GM12873 (cell line): Measurements from ENCODE around the gene CNIH1.

Experiments
- TF ChIP-seq, protein P1 (sequence below): IDR thresholded peaks from 2 replicates; pipeline ENCODE4 v1.5.1; 2012; ENCODE audit warnings: low read depth, mild to moderate bottlenecking, moderate library complexity, low read length, control low read depth; ENCODE audit not compliant: insufficient read depth; ENCODE audit errors: missing control alignments

Gene CNIH1

GRCh38 chr14:54438703-54439102 is 2.5 kb downstream of the CNIH1 start:
- TF ChIP-seq, protein P1, sequence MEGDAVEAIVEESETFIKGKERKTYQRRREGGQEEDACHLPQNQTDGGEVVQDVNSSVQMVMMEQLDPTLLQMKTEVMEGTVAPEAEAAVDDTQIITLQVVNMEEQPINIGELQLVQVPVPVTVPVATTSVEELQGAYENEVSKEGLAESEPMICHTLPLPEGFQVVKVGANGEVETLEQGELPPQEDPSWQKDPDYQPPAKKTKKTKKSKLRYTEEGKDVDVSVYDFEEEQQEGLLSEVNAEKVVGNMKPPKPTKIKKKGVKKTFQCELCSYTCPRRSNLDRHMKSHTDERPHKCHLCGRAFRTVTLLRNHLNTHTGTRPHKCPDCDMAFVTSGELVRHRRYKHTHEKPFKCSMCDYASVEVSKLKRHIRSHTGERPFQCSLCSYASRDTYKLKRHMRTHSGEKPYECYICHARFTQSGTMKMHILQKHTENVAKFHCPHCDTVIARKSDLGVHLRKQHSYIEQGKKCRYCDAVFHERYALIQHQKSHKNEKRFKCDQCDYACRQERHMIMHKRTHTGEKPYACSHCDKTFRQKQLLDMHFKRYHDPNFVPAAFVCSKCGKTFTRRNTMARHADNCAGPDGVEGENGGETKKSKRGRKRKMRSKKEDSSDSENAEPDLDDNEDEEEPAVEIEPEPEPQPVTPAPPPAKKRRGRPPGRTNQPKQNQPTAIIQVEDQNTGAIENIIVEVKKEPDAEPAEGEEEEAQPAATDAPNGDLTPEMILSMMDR, result no peak

DNA sequence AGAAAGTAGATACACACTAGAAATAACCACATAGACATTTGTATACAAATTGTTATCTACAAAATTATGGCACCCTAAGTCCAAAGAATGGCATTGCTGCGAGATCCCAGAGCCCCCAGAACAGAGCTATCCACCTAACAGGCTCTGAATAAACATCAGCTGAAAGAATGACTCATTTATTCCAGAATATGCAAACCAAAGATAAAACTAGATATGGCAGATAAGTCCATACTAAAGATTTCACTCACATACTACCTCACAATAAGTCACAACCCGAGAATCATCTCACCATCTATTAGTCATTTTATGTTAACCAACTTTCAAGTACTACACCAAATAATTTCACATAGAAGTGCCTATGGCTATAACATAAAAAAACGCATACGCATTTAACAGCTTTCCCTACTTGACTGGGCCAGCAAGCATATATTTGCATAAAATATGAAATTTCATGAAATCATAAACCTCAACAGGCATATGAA is 5.6 kb downstream of the CNIH1 start:
- TF ChIP-seq, protein P1, result no peak

DNA sequence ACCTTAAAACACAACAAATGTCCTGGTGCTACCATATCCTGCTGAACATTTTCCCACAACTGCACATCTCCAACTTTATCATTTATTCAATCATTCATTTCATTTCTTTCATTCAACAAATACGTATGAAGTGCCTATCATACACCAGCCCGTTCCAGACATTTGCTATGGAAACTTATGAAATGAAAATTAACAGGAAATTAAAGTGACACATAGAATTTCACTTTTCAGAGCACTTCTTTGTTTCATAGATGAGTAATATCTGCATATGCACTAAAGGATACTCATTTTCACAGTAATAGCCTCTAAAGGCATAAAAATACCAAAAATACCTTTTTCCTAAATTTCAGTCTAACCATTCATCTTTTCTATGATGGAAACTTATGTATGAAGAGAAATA is 12.6 kb downstream of the CNIH1 start:
- TF ChIP-seq, protein P1, result no peak

DNA sequence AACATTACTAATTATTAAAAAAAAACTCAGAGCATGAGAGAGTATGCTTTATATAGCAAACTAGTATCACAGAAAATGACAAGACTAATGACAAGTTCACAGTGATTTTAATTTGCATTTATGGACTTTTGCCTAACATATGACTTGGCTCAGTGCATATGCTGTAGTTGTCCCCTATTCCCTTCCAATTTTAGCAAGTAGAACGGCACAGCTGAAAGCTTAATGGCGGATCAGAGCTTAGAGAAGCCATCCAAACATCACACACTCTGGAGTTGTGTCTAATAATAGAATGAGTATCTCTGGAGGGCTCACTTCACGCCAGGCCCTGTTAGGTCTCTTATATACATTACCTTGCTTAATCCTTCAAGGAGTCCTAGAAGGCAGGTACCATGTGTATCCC is 13.3 kb downstream of the CNIH1 start:
- TF ChIP-seq, protein P1, result no peak

- TF ChIP-seq, protein P1, result no peak
These were observed 15.5 kb downstream of the CNIH1 start for GRCh38 chr14:54425537-54426274.

GRCh38 chr14:54425068-54425467 is 16.1 kb downstream of the CNIH1 start:
- TF ChIP-seq, protein P1, result no peak

GRCh38 chr14:54424479-54424901 is 16.7 kb downstream of the CNIH1 start:
- TF ChIP-seq, protein P1, result no peak
